Non-pigmented ciliary epithelial cell (primary cell): ENCODE measurements around the gene PIR.

ENCODE experiments used
- DNase-seq: peaks from one replicate; pipeline ENCODE4 v3.0.0-alpha.2; 2010; ENCODE audit warnings: low read depth

Gene PIR

DNA sequence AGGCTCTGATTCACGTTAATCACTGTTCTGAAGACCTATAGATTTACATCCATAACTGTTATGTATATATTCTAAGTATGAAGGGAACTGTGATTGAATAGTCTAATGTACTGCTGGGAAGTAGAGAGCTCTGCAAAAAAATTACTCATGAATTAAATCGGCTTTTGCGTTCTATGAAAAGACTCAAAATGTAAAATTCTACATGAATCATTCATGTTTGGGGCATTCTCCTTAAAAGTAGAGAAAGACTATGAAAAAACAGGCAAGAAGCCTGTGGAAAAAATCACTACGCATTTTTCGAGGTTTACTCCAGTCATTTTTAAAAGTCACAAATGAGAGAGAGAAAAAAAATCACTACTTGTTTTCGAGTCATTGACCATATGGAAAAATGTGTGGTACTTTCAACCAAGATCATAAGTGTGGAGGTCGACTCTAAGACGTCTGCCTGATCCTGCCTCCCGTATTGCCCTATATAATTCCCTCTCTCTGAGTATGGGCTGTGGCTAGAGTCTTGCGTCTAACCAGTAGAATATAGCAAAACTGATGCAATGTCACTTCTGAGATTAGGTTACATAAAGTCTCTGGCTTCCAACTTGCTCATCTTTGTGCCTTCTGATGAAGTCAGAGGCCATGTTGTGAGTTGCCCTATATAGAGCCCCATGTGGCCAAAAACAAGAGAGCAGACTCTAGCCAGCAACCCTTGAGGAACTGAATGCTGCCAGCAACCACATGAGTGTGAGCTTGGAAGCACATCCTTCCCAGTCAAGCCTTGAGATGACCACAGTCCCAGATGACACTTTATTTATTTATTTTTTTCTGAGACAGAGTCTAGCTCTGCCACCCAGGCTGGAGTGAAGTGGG is 76.8 kb downstream of the PIR start:
- no peak for DNase-seq

GRCh38 chrX:15413101-15413500 is 80.0 kb downstream of the PIR start:
- no peak for DNase-seq

GRCh38 chrX:15410947-15411346 is 82.2 kb downstream of the PIR start:
- no peak for DNase-seq

DNA sequence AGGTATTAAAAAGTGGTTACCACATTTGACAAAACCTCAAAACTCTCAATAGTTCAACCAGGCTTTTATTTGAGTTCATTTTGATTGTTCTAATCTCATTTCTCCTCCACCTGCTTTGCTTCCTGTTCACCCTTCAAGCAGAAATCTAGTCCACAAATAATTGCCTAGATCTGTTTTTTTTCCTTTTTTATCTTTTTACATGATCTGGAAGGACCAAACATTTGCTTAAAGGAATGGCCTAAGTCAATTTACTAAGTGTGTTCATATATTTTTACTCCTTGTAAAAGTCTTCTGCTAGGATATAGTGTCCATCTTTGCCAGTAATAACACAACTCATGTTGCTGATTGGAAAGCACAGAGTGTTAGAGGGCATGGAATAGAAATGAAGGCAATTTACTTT is 82.7 kb downstream of the PIR start:
- no peak for DNase-seq

DNA sequence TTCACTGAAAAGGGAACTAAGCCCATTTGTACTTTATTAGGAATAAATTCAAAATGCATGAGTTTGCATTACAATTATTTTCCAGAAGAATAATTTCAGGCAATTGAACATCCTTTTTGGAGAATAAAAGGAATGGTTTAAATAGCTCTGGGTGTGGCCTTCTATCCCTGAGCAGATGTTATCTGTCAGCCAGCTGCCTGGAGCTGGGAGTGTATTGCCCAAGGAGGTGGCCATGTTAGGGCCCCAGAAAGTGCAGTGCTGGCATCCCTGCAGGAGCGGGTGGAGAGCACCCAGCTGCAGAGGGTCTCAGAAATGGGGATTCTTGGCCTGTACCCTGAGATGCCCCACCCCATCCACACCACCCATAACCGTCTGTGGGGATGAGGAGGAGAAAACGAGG is 87.3 kb downstream of the PIR start:
- no peak for DNase-seq

DNA sequence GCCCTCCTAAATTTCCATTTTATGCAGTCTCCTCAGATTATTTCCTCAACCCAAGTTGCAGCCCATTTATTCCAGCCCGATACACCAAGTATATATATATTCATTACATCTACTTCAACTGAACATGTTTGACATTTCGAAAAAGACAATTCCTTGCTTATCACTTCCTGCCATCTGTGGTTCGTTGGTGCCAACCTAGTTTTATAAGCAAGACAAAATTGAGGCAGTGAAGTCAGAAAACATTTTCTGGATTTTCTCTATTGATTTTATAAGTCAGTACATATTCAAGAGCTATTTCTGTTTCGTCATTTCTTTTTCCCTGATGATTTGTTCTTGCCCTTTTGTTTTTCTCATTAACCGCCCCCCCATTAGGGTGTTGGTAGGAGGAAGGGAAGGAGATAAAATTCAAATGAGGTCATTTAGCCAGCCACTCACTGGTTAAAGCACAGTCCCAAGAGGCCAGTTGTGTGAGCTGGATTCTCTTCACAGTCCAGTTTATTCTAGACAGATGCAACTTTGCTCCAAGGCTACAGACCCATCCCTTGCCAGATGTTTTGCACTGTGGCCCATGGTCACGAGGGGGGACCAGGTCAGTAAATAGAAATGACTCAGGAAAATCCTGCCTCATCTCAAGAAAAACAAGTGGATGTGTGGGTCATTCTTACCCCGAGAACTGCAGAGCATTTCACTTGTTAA is 88.6 kb downstream of the PIR start:
- no peak for DNase-seq

DNA sequence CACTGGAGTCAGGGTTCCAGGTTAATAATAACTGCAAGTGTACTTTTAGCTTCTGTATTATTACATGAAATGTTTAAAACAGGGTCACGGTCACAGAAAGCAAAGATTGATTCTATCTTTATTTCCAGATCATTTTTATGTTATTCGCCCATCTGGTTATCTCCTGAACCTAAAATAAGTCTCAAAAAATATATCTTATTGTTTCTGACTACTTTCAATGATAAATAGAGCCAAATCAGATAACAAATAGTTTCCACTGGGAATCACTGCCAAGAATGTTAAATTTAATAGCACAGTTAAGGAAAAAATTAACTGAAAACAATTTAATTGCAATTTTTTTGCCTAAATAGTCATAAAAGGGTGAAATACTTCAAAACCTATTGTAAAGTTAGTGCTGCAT is 91.8 kb downstream of the PIR start:
- no peak for DNase-seq

- no peak for DNase-seq
These were observed 93.2 kb downstream of the PIR start for GRCh38 chrX:15399962-15400391.

- no peak for DNase-seq
These were observed 94.3 kb downstream of the PIR start for GRCh38 chrX:15398874-15399273.

GRCh38 chrX:15395789-15396188 is 97.3 kb downstream of the PIR start:
- DNase-seq, result no peak

- DNase-seq, result no peak
These were observed 101.3 kb downstream of the PIR start for GRCh38 chrX:15391850-15392249.

- DNase-seq, result peak; percentile 20
These were observed 108.8 kb downstream of the PIR start, which contains the start of gene VEGFD for GRCh38 chrX:15384304-15384703. Gene VEGFD (minus strand): TSS chrX:15384413. CDS start chrX:15383946, 467 bp downstream.

DNA sequence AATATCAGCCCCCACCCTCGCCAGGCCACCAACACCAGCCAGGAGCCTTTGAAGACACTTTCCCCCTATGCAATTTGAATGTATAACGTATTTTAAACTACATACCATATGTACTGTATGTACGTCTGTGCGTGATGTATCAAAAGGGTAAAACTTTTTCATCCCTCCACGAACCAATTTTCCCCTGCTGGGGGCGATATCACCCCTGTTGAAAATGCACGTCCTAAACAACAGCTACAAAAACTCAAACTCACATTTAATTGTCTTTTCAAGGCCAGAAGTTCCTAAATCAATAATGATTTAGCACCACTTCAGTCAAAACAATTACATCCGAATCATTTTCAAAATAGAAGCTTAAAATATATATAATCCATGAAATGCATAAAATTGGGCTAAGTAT is 110.3 kb downstream of the PIR start:
- DNase-seq, result no peak

DNA sequence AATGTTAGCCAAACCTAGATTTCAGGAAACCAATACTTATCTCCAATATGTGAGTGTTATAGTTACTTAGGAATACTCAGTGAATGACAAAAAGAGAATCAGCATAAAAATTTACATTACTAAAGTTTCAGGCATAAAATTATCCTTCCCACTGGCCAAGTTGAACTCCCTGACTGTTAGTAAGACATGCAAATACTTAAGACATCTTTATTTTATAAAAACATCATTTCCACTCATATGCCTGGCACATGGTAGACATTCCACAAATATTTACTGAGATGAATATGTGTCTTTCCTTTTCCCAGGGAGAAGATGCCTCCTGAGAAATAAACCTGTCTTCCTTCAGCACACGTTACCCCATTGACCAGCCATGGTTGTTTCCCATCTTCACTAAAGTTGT is 116.2 kb downstream of the PIR start:
- DNase-seq, result no peak

DNA sequence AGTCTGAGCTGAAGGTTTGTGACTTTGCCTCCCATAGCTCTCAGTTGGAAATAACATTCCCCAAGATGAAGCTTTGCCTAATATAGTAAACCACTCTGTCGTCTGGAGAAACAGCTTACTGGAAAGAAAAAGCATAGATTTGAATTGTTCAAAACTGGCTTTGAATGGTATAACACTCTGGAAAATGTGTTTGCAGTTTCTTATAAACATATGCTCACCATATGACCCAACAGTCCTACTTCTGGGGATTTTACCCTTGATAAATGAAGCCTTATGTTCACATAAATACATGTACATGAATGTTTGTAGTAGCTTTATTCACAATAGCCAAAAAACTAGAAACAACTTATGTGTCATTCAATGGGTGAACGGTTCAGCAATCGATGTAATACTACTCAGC is 119.2 kb downstream of the PIR start:
- DNase-seq, result no peak

- no peak for DNase-seq
These were observed 126.4 kb downstream of the PIR start for GRCh38 chrX:15366506-15367352.

GRCh38 chrX:15359701-15360100 is 133.4 kb downstream of the PIR start:
- DNase-seq, result no peak

DNA sequence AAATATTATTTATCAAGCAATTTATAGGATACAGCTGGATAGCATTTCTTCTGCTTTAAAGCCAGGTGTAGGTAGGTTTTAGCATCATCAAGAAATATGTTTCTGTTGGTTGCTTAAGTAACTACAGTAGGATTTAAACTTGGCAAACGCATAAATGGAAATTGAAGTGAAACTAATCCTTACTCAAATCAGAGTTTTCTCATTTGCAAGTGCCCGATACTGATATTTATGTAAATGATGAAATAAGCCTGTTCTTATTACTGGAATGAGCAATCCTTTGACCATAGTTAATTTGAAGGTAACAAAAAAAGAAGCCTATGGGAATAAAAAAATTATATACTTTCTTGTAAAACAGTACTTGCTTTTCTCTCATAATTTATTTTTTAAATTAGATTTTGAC is 134.6 kb downstream of the PIR start:
- no peak for DNase-seq

GRCh38 chrX:15356444-15356843 is 136.7 kb downstream of the PIR start:
- no peak for DNase-seq

DNA sequence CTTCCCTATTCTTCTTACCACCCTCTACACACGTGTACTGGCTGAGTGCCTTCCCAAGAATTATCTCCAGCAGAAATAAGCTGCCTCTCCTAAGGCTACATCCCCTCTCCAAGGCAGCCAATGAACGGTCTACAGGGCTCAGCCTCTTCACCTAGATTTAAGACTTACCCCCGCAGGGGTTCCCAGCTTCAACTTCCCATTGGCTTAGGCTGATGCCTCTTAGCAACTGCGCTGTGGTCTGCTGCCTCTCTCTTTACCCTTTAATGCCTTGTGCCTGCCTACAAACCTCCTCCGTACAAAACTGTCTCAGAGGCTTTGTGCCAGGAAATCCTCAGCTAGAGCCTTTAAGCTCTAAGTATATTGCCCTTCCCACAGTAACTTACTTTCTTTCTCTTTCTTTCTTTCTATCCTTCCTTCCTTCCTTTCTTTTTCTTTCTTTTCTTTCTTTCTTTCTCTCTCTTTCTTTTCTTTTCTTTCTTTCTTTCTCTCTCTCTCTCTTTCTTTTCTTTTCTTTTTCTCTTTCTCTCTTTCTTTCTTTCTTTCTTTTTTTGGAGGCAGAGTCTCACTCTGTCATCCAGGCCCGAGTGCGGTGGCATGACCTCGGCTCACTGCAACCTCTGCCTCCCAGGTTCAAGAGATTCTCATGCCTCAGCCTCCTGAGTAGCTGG is 142.7 kb downstream of the PIR start:
- no peak for DNase-seq

DNA sequence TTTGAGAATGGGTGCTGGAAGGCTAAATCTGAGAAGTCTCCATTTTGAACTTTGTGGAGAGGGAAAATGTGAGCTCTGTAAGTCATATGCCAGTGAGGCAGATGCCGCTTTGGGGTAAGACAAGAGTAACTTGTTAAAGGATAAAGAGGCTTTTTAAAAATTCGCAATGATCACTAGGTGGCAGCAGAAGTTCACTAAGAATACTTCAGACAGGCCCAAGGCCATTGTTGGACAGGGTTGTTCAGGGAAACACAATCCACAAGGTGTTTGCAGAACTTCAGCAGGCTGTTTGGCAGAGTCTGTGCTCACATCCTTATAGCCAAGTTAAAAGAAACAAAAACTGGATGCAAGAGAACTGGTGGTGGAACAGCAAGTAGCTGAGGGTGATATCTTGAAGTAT is 144.1 kb downstream of the PIR start:
- DNase-seq, result peak; percentile 19

DNA sequence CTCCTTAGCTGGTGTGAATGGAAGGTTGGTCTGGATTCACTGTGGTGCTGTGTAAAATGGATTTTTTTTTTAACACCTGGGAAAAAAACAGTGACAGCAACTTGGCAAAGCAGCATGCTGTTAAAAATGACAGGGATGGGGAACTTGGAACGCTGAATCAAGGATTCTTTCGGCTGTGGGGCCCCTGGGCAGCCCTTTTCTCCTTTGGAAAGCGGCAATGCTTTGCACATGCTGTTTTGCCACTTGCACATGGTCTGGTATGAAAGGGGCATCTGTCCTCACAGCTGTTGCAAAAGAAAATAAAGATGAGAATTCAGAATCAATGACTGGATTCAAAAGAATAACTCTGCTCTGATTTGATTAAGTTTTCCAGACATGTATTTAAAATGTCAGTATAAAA is 147.2 kb downstream of the PIR start:
- DNase-seq, result no peak
